ENCODE results near the gene ACSM5.
"Not testable (repeated sequence)": the region's sequence is repeated elsewhere in the genome, so short reads cannot be mapped to it uniquely, and the experiment has no call there.

DNA sequence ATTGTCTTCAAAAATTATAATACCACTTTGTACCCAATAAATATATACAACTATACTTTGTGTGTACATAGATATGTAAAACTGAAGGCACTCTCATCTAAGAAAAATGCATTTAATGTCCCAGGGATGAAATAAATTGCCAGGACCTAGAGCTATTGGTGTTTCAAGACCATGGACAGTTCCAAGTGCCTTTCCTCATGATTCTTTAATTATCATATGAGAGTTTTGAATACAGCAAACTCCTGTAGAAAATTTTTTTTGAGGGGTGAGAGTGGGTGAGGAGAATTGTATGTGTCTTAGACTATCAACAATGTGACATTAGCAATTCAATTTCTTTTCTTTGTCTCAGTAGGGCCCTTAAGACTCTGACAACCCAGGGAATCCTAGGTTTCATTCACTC lies 59.6 kb downstream of the ACSM5 start:
- TF ChIP-seq, protein P1, sequence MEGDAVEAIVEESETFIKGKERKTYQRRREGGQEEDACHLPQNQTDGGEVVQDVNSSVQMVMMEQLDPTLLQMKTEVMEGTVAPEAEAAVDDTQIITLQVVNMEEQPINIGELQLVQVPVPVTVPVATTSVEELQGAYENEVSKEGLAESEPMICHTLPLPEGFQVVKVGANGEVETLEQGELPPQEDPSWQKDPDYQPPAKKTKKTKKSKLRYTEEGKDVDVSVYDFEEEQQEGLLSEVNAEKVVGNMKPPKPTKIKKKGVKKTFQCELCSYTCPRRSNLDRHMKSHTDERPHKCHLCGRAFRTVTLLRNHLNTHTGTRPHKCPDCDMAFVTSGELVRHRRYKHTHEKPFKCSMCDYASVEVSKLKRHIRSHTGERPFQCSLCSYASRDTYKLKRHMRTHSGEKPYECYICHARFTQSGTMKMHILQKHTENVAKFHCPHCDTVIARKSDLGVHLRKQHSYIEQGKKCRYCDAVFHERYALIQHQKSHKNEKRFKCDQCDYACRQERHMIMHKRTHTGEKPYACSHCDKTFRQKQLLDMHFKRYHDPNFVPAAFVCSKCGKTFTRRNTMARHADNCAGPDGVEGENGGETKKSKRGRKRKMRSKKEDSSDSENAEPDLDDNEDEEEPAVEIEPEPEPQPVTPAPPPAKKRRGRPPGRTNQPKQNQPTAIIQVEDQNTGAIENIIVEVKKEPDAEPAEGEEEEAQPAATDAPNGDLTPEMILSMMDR (conservative IDR thresholded peaks at IDR 0.05; ENCODE audit: low read depth in 2 of 2) = not testable (repeated sequence)
- not testable (repeated sequence) for TF ChIP-seq JUNB (IDR thresholded peaks at IDR 0.05; ENCODE audit: unreplicated experiment); POLR2AphosphoS5 (IDR thresholded peaks at IDR 0.05; ENCODE audit: low read depth); EZH2phosphoT487 (IDR thresholded peaks at IDR 0.05; ENCODE audit: unreplicated experiment); CREB1 (CRISPR knock-in tag; IDR thresholded peaks at IDR 0.05; ENCODE audit: low read depth); ZNF114 (CRISPR knock-in tag; IDR thresholded peaks at IDR 0.05); EZH2 (IDR thresholded peaks at IDR 0.05; ENCODE audit: low read depth, unreplicated experiment); ZNF331 (CRISPR knock-in tag; IDR thresholded peaks at IDR 0.05; ENCODE audit: low read depth); NANOG (IDR thresholded peaks at IDR 0.05; ENCODE audit: borderline replicate concordance)
- TF ChIP-seq, protein P2, sequence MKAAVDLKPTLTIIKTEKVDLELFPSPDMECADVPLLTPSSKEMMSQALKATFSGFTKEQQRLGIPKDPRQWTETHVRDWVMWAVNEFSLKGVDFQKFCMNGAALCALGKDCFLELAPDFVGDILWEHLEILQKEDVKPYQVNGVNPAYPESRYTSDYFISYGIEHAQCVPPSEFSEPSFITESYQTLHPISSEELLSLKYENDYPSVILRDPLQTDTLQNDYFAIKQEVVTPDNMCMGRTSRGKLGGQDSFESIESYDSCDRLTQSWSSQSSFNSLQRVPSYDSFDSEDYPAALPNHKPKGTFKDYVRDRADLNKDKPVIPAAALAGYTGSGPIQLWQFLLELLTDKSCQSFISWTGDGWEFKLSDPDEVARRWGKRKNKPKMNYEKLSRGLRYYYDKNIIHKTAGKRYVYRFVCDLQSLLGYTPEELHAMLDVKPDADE (IDR thresholded peaks at IDR 0.05) = not testable (repeated sequence)
- TF ChIP-seq, protein P3, sequence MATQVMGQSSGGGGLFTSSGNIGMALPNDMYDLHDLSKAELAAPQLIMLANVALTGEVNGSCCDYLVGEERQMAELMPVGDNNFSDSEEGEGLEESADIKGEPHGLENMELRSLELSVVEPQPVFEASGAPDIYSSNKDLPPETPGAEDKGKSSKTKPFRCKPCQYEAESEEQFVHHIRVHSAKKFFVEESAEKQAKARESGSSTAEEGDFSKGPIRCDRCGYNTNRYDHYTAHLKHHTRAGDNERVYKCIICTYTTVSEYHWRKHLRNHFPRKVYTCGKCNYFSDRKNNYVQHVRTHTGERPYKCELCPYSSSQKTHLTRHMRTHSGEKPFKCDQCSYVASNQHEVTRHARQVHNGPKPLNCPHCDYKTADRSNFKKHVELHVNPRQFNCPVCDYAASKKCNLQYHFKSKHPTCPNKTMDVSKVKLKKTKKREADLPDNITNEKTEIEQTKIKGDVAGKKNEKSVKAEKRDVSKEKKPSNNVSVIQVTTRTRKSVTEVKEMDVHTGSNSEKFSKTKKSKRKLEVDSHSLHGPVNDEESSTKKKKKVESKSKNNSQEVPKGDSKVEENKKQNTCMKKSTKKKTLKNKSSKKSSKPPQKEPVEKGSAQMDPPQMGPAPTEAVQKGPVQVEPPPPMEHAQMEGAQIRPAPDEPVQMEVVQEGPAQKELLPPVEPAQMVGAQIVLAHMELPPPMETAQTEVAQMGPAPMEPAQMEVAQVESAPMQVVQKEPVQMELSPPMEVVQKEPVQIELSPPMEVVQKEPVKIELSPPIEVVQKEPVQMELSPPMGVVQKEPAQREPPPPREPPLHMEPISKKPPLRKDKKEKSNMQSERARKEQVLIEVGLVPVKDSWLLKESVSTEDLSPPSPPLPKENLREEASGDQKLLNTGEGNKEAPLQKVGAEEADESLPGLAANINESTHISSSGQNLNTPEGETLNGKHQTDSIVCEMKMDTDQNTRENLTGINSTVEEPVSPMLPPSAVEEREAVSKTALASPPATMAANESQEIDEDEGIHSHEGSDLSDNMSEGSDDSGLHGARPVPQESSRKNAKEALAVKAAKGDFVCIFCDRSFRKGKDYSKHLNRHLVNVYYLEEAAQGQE (IDR thresholded peaks at IDR 0.05; ENCODE audit: unreplicated experiment) = peak; percentile 42

Measured in GM23338 (cell line).